HepG2 (cell line): ENCODE data around the gene MACROH2A1. TPM values are rescaled to one million over a fixed set of nuclear protein-coding genes. Genes with fewer than 3 reads are reported as not detected.
A peak's percentile ranks its signal among the peaks of the same experiment; 100 is the strongest.

Experiments used
- CEBPG ChIP-seq: IDR thresholded peaks from 2 replicates; pipeline ENCODE4 v1.6.1; 2016
- FOXP1 ChIP-seq, 2 experiments: fragments of 450-650 bp in 1 of 2; IDR thresholded peaks; 2 replicates each; pipeline ENCODE4 v1.6.1; 2017 to 2018; ENCODE audit warnings: antibody characterized with exemption in 1 of 2
- GATAD2A ChIP-seq: IDR thresholded peaks from 2 replicates; pipeline ENCODE4 v1.6.1; 2016
- HDAC2 ChIP-seq: sonication (generic); formaldehyde crosslinking; IDR thresholded peaks from 2 replicates; pipeline ENCODE4 v1.4.0; 2020; ENCODE audit warnings: missing genetic modification reagents
- PAXIP1 ChIP-seq: sonication (generic); formaldehyde crosslinking; conservative IDR thresholded peaks from 2 replicates; pipeline ENCODE4 v1.4.0; 2020; ENCODE audit warnings: mild to moderate bottlenecking, missing genetic modification reagents, moderate library complexity
- RCOR2 ChIP-seq: IDR thresholded peaks from 2 replicates; pipeline ENCODE4 v1.6.1; 2016; ENCODE audit warnings: missing biosample characterization, missing genetic modification reagents
- TEAD3 ChIP-seq: optimal IDR thresholded peaks from 2 replicates; pipeline ENCODE3; 2016; ENCODE audit warnings: borderline replicate concordance
- TIGD3 ChIP-seq: sonication (generic); formaldehyde crosslinking; IDR thresholded peaks from 2 replicates; pipeline ENCODE4 v1.5.1; 2020; ENCODE audit warnings: mild to moderate bottlenecking, missing genetic modification reagents, borderline replicate concordance
- ZBTB20 ChIP-seq: sonication (generic); formaldehyde crosslinking; IDR thresholded peaks from 2 replicates; pipeline ENCODE4 v1.8.1; 2023; ENCODE audit warnings: missing genetic modification reagents, low read depth, mild to moderate bottlenecking, borderline replicate concordance
- ZBTB21 ChIP-seq: sonication (generic); formaldehyde crosslinking; IDR thresholded peaks from 2 replicates; pipeline ENCODE4 v1.4.0; 2020; ENCODE audit warnings: missing genetic modification reagents
- ZFP36L1 ChIP-seq: sonication (generic); formaldehyde crosslinking; IDR thresholded peaks from 2 replicates; pipeline ENCODE4 v1.8.0; 2022; ENCODE audit warnings: mild to moderate bottlenecking, missing genetic modification reagents, moderate library complexity
- ZNF264 ChIP-seq: sonication (generic); formaldehyde crosslinking; IDR thresholded peaks from 2 replicates; pipeline ENCODE4 v1.4.0; 2020; ENCODE audit warnings: missing genetic modification reagents
- ZNF318 ChIP-seq: sonication (generic); formaldehyde crosslinking; IDR thresholded peaks from 2 replicates; pipeline ENCODE4 v1.4.0; 2020; ENCODE audit warnings: mild to moderate bottlenecking, missing genetic modification reagents
- ZNF335 ChIP-seq: sonication (generic); formaldehyde crosslinking; IDR thresholded peaks from 2 replicates; pipeline ENCODE4 v1.4.0; 2020; ENCODE audit warnings: missing genetic modification reagents
- ZNF740 ChIP-seq: sonication (generic); formaldehyde crosslinking; IDR thresholded peaks from 2 replicates; pipeline ENCODE4 v1.4.0; 2020; ENCODE audit warnings: missing genetic modification reagents
- ZNF777 ChIP-seq: sonication (generic); formaldehyde crosslinking; IDR thresholded peaks from 2 replicates; pipeline ENCODE4 v1.4.0; 2020; ENCODE audit warnings: missing genetic modification reagents
- polyA plus RNA-seq, 8 experiments: library from polyadenylated mRNA; depleted of rRNA in 3 of 8; stranded (reverse) in 7 of 8; unstranded in 1 of 8; fragments of >200 nt; fragmentation: Illumina TruSeq in 4 of 8; extraction: Trizol in 4 of 8; gene quantifications; 2 replicates each; pipeline versions ENCODE4 v1.2.1 to v1.2.3, GENCODE V29; 2011 to 2016; ENCODE audit warnings: low read depth in 4 of 8, missing spikeins in 1 of 8, mixed read lengths in 1 of 8; ENCODE audit not compliant: insufficient read depth in 1 of 8
- total RNA-seq, 5 experiments: library from RNA; depleted of rRNA; stranded (reverse); fragments of >200 nt; fragmentation: Illumina TruSeq; extraction: Trizol; gene quantifications; 2 replicates each; pipeline ENCODE4 v1.2.3, GENCODE V29; 2016; ENCODE audit warnings: low read depth in 1 of 5

Gene MACROH2A1
- total and polyA plus RNA-seq, 2 of the 13 experiments (the other 11 are each of a cell fraction or from before 2014, with no cell fraction given) = 69.1 to 158 TPM

DNA sequence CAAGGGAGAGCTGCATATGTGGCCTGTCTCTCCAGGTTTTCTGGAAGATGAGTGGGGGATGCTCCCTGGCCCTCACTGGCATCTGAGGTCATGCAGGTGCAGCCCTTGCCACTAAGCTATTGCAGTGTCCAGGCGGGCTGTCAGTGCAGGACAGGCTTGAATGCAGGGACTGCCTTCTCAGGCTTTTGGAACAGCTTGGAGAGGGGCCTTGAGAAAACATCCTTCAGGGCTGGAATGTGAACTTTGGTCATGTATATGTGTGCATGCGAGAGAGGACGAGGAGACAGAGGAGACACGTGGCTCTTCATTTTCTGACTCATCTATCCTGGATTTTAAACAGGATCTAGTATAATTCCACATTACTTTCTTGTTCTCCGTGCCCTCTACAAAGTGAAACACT, 90.3 kb downstream of the MACROH2A1 start (continued):
- TF ChIP-seq TIGD3 (CRISPR knock-in tag) = no peak
- no peak for TF ChIP-seq RCOR2 (CRISPR knock-in tag)
- TF ChIP-seq CEBPG (CRISPR knock-in tag) = no peak
- no peak for TF ChIP-seq ZNF318 (CRISPR knock-in tag)
- no peak for TF ChIP-seq ZBTB21
- no peak for TF ChIP-seq ZBTB20 (CRISPR knock-in tag)
- no peak for TF ChIP-seq ZNF264 (CRISPR knock-in tag)
- TF ChIP-seq PAXIP1 (CRISPR knock-in tag) = peak; percentile 49
- TF ChIP-seq TEAD3 (CRISPR knock-in tag) = peak; percentile 88
- no peak for TF ChIP-seq FOXP1 (IDR thresholded peaks at IDR 0.05)
- TF ChIP-seq FOXP1 (CRISPR knock-in tag; IDR thresholded peaks at IDR 0.05) = no peak
- TF ChIP-seq ZFP36L1 (CRISPR knock-in tag) = no peak
- no peak for TF ChIP-seq ZNF777 (CRISPR knock-in tag)
- no peak for TF ChIP-seq ZNF335 (CRISPR knock-in tag)
- TF ChIP-seq ZNF740 (CRISPR knock-in tag) = 0 out of 2 replicates have a peak, but pooled peaks have one; percentile 26
- TF ChIP-seq HDAC2 (CRISPR knock-in tag) = no peak
- peak; percentile 53 for TF ChIP-seq GATAD2A (CRISPR knock-in tag)
